A673 (cell line): ENCODE data around the gene RADX. TPM values are rescaled to one million over a fixed set of nuclear protein-coding genes. Genes with fewer than 3 reads are reported as not detected.

Source experiments
- BruUV-seq: library from RNA; stranded (reverse); fragments of 400-500 nt; replicated peaks from 2 replicates; lab custom pipeline; 2021; lab: Mats Ljungman, UMichigan
- CTCF ChIA-PET: fragments of 300-600 bp; sonication (Branson Sonifier 250); formaldehyde crosslinking; loops from one replicate; lab custom pipeline; 2022; ENCODE audit warnings: antibody characterized with exemption; lab: Charles Lee
- POLR2A ChIA-PET: fragments of 300-600 bp; sonication (Branson Sonifier 250); formaldehyde crosslinking; loops from one replicate; lab custom pipeline; 2022; ENCODE audit warnings: antibody characterized with exemption; ENCODE audit not compliant: low non-redundant PET; lab: Charles Lee
- DNase-seq: peaks from one replicate; pipeline ENCODE4 v3.0.0-alpha.2; 2015; ENCODE audit warnings: low spot score
- H3K27ac ChIP-seq: fragments of 200-600 bp; sonication (generic); 2 replicates; pipeline ENCODE4 v1.5.1; 2016; ENCODE audit warnings: mixed run types, low read depth, mild to moderate bottlenecking, mixed read lengths, antibody characterized with exemption, low read length; ENCODE audit not compliant: poor library complexity, severe bottlenecking
- H3K27me3 ChIP-seq: fragments of 200-600 bp; sonication (generic); replicated peaks from 2 replicates; pipeline ENCODE4 v1.6.1; 2017; ENCODE audit warnings: mixed run types, low read depth, mild to moderate bottlenecking, mixed read lengths, antibody characterized with exemption, low read length; ENCODE audit not compliant: insufficient read depth, poor library complexity
- H3K36me3 ChIP-seq: fragments of 200-600 bp; sonication (generic); 2 replicates; pipeline ENCODE4 v1.6.1; 2016; ENCODE audit warnings: mixed run types, mild to moderate bottlenecking, mixed read lengths, antibody characterized with exemption, low read length; ENCODE audit not compliant: insufficient read depth, poor library complexity, severe bottlenecking
- H3K4me1 ChIP-seq: fragments of 200-600 bp; sonication (generic); 2 replicates; pipeline ENCODE4 v1.6.1; 2017; ENCODE audit warnings: mixed run types, mild to moderate bottlenecking, mixed read lengths, antibody characterized with exemption, low read length; ENCODE audit not compliant: insufficient read depth, poor library complexity, severe bottlenecking
- H3K4me3 ChIP-seq: fragments of 200-600 bp; sonication (generic); 2 replicates; pipeline ENCODE4 v1.5.1; 2016; ENCODE audit warnings: low read depth, mixed run types, mild to moderate bottlenecking, mixed read lengths, low read length; ENCODE audit not compliant: poor library complexity, severe bottlenecking
- H3K9me3 ChIP-seq: fragments of 200-600 bp; sonication (generic); 2 replicates; pipeline ENCODE4 v1.6.1; 2016; ENCODE audit warnings: mixed run types, low read depth, mild to moderate bottlenecking, mixed read lengths, antibody characterized with exemption, low read length; ENCODE audit not compliant: poor library complexity, severe bottlenecking
- CTCF ChIP-seq: fragments of 300-800, 200-600 bp; sonication (generic); conservative IDR thresholded peaks from 2 replicates; pipeline ENCODE4 v1.5.1; 2017; ENCODE audit warnings: low read depth, mild to moderate bottlenecking, antibody characterized with exemption, low read length, moderate library complexity, mixed read lengths
- EZH2 ChIP-seq: fragments of 200-600 bp; sonication (generic); IDR thresholded peaks from 2 replicates; pipeline ENCODE4 v1.6.1; 2017; ENCODE audit warnings: borderline replicate concordance, low read depth, mild to moderate bottlenecking, mixed read lengths, antibody characterized with exemption, low read length; ENCODE audit not compliant: poor library complexity, severe bottlenecking
- intact Hi-C: fragments of 100-400 bp; cut with micrococcal nuclease; formaldehyde crosslinking; loops from one replicate; pipeline ENCODE4 v1.10.0; 2022; ENCODE audit not compliant: unreplicated experiment
- total RNA-seq: library from RNA; stranded (reverse); gene quantifications from 2 replicates; pipeline ENCODE4 v1.2.3, GENCODE V29; 2021

The RADX gene
- total RNA-seq, 1 experiment from 2014 or later: not detected

- DNase-seq: no peak
- H3K9me3 ChIP-seq: no peaks in the 10 kb centered on the region
- no peak overlapping the region for H3K27ac ChIP-seq
- H3K36me3 ChIP-seq: no peaks in the 10 kb centered on the region
- no peak for TF ChIP-seq CTCF
- TF ChIP-seq EZH2: no peak
- H3K4me1 ChIP-seq: no peaks in the 10 kb centered on the region
- ChIA-PET POLR2A (no interaction called here), CTCF (no interaction called here)
- H3K4me3 ChIP-seq: no peak overlapping the region
- intact Hi-C loops: no loop called here
- no TSS peak for BruUV-seq
- H3K27me3 ChIP-seq: no peaks in the 10 kb centered on the region
Observed at GRCh38 chrX:106581856-106582255, 29.9 kb upstream of the RADX start.

- no peak overlapping the region for H3K27ac ChIP-seq
- no peaks in the 10 kb centered on the region for H3K27me3 ChIP-seq
- no peak for DNase-seq
- ChIA-PET POLR2A (no interaction called here), CTCF (no interaction called here)
- BruUV-seq: no TSS peak
- no peaks in the 10 kb centered on the region for H3K4me1 ChIP-seq
- no peak for TF ChIP-seq EZH2
- TF ChIP-seq CTCF: no peak
- no peak overlapping the region for H3K4me3 ChIP-seq
- H3K36me3 ChIP-seq: no peaks in the 10 kb centered on the region
- no peaks in the 10 kb centered on the region for H3K9me3 ChIP-seq
- intact Hi-C loops: no loop called here
Observed at GRCh38 chrX:106585478-106585877, 26.3 kb upstream of the RADX start.

GRCh38 chrX:106588801-106589200, 23.0 kb upstream of the RADX start:
- Histone ChIP-seq H3K9me3 (no peaks in the 10 kb centered on the region), H3K27me3 (no peaks in the 10 kb centered on the region), H3K4me1 (no peaks in the 10 kb centered on the region), H3K36me3 (no peaks in the 10 kb centered on the region), H3K27ac (no peak overlapping the region), H3K4me3 (no peak overlapping the region)
- POLR2A ChIA-PET: no interaction called here
- intact Hi-C loops: no loop called here
- CTCF ChIA-PET: no interaction called here
- no peak for DNase-seq
- BruUV-seq: no TSS peak
- no peak for TF ChIP-seq CTCF
- no peak for TF ChIP-seq EZH2
